Activated naive CD8-positive, alpha-beta T cell treated with anti-CD3 and anti-CD28 coated beads, Interleukin-2, amount 50 U/mL, for 24 hours (primary cell): ENCODE results near the gene ANKRD29.
"Not testable (repeated sequence)": the region's sequence is repeated elsewhere in the genome, so short reads cannot be mapped to it uniquely, and the experiment has no call there.

Experiments used
- ATAC-seq: fragments of 150-1000 bp; cut with Tn5 transposase; one replicate; pipeline ENCODE4 v1.10.0; 2021
- DNase-seq: peaks from one replicate; pipeline ENCODE4 v3.0.0; 2021
- H3K27ac Mint-ChIP-seq: one replicate; pipeline ENCODE4 v1.8.0; 2021; ENCODE audit warnings: mild to moderate bottlenecking, mixed read lengths
- H3K27me3 Mint-ChIP-seq: one replicate; pipeline ENCODE4 v1.8.0; 2021; ENCODE audit warnings: mixed read lengths
- H3K36me3 Mint-ChIP-seq: one replicate; pipeline ENCODE4 v1.8.0; 2021; ENCODE audit warnings: low read depth, mixed read lengths
- H3K4me1 Mint-ChIP-seq: one replicate; pipeline ENCODE4 v1.8.0; 2021; ENCODE audit warnings: mixed read lengths
- H3K4me3 Mint-ChIP-seq: one replicate; pipeline ENCODE4 v1.8.0; 2021; ENCODE audit warnings: mild to moderate bottlenecking, moderate library complexity, mixed read lengths
- H3K9me3 Mint-ChIP-seq: one replicate; pipeline ENCODE4 v1.8.0; 2021; ENCODE audit warnings: mixed read lengths

The ANKRD29 gene

DNA sequence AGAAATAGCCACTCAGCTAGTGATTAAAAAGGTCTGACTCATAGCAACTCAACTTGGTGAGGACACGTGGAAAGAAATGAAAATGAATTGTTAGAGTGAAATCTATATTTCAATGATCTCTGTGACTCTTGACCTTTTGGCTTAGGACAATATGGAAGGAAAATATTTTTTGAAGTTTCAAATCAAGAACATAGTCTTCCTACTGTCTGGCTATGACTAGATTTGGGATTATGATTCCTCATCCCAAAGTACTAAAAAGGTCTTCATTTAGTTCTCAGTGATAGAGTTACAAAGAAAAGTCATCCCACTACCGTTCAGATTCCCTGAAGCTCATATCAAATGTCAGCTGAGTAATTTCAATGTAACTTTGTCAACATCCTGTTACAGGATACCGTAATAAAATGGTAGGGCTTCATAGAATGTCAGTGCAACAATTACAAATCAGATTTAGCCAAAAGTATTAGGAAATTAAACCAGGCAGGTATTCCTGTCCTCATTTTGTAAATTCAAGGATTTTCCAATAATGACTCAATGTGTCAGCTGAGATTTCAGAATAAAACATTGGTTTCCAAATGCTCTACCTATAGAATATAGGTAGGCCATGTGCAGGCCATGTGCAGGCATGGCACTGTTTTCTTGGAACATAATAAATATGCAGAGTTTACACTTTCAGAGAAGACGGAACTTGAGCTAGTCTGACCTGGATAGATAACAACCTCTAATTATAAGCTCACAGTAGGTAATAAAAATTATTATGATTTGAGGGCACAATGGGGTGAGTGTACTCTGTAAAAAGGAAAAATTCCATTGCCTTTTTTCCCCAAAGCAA is 36.0 kb downstream of the ANKRD29 start:
- peak; percentile 38 for ATAC-seq
- no peaks in the 10 kb centered on the region for H3K36me3 Mint-ChIP-seq
- no peak overlapping the region for H3K27ac Mint-ChIP-seq
- no peak for DNase-seq
- H3K4me3 Mint-ChIP-seq: no peak overlapping the region
- H3K4me1 Mint-ChIP-seq: peaks cover 17% of the 10 kb centered on the region
- H3K9me3 Mint-ChIP-seq: no peaks in the 10 kb centered on the region
- H3K27me3 Mint-ChIP-seq: peaks cover 10% of the 10 kb centered on the region

DNA sequence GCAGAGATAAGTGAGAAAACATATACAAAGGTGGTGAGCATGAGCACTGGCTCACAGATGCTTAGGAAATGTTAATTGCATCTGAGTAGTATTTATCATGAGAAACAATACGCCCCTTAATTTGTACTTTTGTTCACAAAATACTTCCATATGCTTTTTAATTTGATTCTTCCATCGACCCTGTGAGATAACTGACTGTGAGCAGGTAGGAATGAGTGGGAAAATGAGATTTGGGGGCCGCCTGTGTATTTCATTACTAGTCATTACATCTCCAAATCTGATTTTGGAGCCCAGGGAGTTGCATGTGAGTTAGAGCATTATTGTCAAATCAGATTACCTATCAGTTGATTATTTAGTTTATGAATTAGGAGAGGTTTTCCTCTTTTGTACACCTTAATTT is 39.7 kb downstream of the ANKRD29 start:
- no peak for ATAC-seq
- Mint-ChIP-seq H3K27me3 (peaks cover 33% of the 10 kb centered on the region), H3K36me3 (no peaks in the 10 kb centered on the region), H3K27ac (no peak overlapping the region), H3K4me1 (peaks cover 31% of the 10 kb centered on the region), H3K4me3 (no peak overlapping the region), H3K9me3 (no peaks in the 10 kb centered on the region)
- no peak for DNase-seq

DNA sequence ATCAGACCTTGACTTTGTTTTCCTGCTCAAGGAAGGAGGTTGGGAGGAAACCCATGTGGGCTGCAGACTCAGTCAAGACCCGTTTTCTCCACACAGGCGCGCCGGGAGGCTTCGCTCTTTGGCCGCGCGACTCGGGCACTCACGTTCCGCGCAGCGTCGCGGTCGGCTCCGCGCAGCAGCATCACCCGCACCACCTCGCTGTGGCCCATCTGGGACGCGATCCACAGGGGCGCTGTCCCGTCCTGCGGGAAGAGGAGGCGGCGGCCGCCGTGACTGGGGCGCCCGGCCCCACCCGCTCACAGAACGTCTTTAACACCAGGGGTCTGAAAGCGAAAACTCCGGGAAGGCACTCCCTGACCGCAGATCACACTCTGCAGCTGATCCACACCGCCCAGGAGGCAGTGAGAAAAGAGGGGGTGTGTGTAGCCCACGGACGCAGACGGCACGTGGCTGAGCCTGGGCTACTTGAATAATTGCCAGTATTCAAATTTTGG is 43.3 kb downstream of the ANKRD29 start:
- ATAC-seq (peak; percentile 23), DNase-seq (peak; percentile 27)
- peaks cover 14% of the 10 kb centered on the region for H3K4me1 Mint-ChIP-seq
- no peaks in the 10 kb centered on the region for H3K36me3 Mint-ChIP-seq
- H3K4me3 Mint-ChIP-seq: peak overlapping the region; percentile 40
- H3K27ac Mint-ChIP-seq: no peak overlapping the region
- no peaks in the 10 kb centered on the region for H3K9me3 Mint-ChIP-seq
- H3K27me3 Mint-ChIP-seq: peaks cover 42% of the 10 kb centered on the region

DNA sequence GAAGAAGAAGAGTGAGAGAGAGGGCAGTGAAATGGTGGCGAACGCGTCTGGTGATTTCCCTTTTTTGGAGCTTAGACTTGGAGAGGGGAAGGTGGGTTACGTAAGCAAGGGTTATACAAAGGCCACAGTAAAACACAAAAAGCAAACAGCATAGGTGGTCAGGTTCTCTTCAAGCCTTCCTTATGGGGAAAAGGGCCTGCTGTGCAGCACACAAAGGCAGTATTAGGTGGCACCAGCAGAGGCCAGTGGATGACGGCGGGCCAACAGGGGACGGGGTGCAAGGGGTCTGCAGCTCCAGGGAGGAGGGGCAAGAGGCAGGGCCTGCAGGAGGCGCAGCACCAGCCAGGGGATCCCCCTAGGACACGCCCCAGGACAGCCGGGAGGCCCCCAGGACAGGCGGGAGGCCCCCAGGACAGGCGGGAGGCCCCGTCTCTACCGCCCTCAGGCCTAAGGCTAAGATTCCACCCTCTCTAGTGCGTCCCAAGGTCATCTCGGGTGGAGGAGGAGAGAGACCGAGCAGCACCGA is 43.8 kb downstream of the ANKRD29 start:
- Mint-ChIP-seq H3K4me3 (peak overlapping the region; percentile 24), H3K4me1 (peaks cover 14% of the 10 kb centered on the region)
- DNase-seq: peak; percentile 13

DNA sequence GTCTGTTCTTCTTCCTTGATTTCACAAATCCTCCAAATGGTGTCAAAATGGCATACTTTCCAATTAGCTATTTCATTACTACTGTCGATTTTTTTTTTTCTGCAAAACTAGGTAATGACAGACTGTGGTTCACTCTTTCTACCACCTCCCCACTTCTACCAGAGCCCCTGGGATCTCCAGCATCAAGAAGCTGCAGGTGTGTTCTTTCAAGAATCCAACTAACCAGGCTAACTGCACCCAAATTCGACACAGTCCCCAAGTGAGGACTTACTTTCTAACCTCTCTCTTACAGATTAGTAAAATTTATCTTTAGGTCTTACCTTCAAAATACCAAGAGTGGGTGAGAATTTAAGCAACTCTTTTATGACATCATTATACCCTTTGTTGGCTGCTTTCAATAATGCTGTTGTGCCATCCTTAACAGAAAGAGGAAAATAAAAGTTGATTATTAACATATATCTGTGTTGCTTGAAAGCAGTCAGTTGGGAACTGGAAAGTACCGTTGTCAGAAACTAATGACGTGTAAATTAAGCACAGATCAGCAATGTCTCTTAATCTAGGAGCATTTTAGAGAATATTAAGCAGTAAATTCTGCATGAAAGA is 45.2 kb downstream of the ANKRD29 start:
- Mint-ChIP-seq H3K9me3 (no peaks in the 10 kb centered on the region), H3K27ac (no peak overlapping the region), H3K4me1 (peaks cover 14% of the 10 kb centered on the region), H3K36me3 (no peaks in the 10 kb centered on the region), H3K4me3 (no peak overlapping the region), H3K27me3 (peaks cover 43% of the 10 kb centered on the region)
- DNase-seq: no peak
- ATAC-seq: no peak

More for the DNA sequence above, 43.8 kb downstream of the ANKRD29 start:
- peaks cover 42% of the 10 kb centered on the region for H3K27me3 Mint-ChIP-seq
- peak; percentile 56 for ATAC-seq
- H3K9me3 Mint-ChIP-seq: no peaks in the 10 kb centered on the region
- no peaks in the 10 kb centered on the region for H3K36me3 Mint-ChIP-seq
- no peak overlapping the region for H3K27ac Mint-ChIP-seq

DNA sequence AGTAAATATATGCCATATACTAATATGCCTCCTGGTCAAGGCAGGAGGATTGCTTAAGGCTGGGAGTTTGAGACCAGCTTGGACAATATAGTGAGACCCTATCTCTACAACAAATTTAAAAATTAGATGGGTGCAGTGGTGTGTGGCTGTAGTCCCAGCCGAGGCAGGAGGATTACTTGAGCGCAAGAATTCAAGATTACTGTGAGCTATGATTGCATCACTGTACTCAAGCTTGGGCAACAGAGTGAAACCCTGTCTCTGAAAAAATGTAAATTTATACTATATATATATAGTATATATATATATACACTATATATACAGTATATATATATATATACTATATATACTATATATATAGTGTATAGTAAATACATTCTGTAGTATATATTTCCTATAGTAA is 46.5 kb downstream of the ANKRD29 start:
- no peak for ATAC-seq
- DNase-seq: no peak
- no peaks in the 10 kb centered on the region for H3K9me3 Mint-ChIP-seq
- H3K4me1 Mint-ChIP-seq: peaks cover 14% of the 10 kb centered on the region
- H3K4me3 Mint-ChIP-seq: no peak overlapping the region
- peaks cover 34% of the 10 kb centered on the region for H3K27me3 Mint-ChIP-seq
- no peaks in the 10 kb centered on the region for H3K36me3 Mint-ChIP-seq
- H3K27ac Mint-ChIP-seq: no peak overlapping the region

DNA sequence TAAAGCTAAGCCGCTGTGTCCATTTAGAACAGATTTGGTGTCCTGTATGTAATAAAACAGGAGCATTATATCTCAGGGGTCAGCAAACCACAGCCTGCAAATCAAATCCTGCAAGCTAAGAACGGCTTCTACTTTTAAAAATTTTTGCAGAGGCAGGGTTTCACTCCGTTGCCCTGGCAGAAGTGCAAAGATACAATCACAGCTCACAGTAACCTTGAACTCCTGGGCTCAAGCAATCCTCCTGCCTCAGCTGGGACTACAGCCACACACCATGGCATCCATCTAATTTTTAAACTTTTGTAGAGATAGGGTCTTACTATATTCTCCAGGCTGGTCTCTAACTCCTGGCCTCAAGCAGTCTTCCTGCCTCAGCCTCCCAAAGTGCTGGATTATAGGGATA is 47.8 kb downstream of the ANKRD29 start:
- Mint-ChIP-seq H3K4me1 (peaks cover 12% of the 10 kb centered on the region), H3K9me3 (no peaks in the 10 kb centered on the region), H3K36me3 (no peaks in the 10 kb centered on the region), H3K27me3 (peaks cover 20% of the 10 kb centered on the region), H3K4me3 (no peak overlapping the region), H3K27ac (no peak overlapping the region)
- DNase-seq (no peak), ATAC-seq (no peak)

DNA sequence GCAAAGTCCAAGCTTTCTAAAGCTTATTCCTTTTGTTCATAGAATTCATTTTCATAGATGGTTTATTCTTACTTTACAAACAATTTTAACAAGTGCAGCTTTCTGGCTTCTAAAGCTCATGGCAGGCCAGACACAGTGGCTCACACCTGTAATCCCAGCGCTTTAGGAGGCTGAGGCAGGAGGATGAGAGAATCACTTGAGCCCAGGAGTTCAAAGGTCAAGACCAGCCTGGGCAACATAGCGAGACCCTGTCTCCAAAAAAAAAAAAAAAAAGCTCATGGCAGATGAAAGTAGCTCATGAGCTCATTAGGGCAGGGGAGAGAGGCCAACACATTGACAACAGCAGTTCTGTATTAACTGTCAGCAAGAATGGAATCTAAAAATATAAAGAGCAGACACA is 48.3 kb downstream of the ANKRD29 start:
- ATAC-seq (no peak), DNase-seq (no peak)
- no peaks in the 10 kb centered on the region for H3K9me3 Mint-ChIP-seq
- no peaks in the 10 kb centered on the region for H3K36me3 Mint-ChIP-seq
- peaks cover 18% of the 10 kb centered on the region for H3K27me3 Mint-ChIP-seq
- no peak overlapping the region for H3K27ac Mint-ChIP-seq
- H3K4me1 Mint-ChIP-seq: peaks cover 7% of the 10 kb centered on the region
- no peak overlapping the region for H3K4me3 Mint-ChIP-seq

DNA sequence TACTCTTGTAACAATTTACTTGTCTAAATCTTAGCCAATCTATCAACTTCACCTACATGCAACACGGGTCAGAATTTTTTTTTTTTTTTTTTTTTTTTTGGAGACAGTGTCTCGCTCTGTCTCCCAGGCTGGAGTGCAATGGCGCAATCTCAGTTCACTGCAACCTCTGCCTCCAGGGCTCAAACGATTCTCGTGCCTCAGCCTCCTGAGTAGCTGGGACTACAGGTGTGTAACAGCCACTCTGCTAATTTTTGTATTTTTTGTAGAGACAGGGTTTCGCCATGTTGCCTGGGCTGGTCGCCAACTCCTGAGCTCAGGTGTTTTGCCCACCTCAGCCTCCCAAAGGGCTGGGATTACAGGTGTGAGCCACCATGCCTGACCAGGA is 49.6 kb downstream of the ANKRD29 start:
- H3K4me1 Mint-ChIP-seq, ATAC-seq, DNase-seq, H3K4me3 Mint-ChIP-seq, H3K36me3 Mint-ChIP-seq, H3K27ac Mint-ChIP-seq, H3K9me3 Mint-ChIP-seq: not testable (repeated sequence)
- peaks cover 12% of the 10 kb centered on the region for H3K27me3 Mint-ChIP-seq

DNA sequence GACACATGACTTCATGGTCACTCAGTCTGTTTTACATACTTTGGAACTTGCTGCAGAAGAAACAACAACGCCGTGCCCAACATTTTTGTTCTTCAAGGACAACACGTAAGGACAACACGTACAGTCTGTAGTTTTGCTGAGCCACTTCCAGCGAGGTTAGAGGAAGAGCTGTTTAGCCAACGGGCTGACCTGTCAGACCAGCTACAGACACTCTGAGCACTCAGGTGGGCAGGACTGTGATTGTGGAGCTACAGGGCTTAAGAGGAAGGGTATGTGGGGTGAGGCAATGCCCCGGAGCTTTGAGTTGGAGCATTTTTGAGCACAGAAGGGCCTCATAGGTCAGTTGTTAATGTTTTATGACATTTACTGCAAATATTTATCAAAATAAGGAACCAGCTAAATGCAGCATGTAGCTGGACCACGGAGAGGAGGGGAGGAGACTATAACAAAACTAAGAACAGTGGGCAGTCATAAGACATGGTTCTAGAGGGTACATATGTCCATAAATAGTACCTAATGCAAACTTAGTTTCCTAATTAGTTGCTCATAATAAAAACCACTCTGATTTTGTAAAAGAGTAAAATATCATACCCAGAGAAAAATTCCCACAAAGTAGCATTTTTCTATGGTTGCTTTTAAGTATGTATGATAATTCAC is 50.1 kb downstream of the ANKRD29 start:
- ATAC-seq: no peak
- H3K27me3 Mint-ChIP-seq: peaks cover 9% of the 10 kb centered on the region
- no peak overlapping the region for H3K27ac Mint-ChIP-seq

DNA sequence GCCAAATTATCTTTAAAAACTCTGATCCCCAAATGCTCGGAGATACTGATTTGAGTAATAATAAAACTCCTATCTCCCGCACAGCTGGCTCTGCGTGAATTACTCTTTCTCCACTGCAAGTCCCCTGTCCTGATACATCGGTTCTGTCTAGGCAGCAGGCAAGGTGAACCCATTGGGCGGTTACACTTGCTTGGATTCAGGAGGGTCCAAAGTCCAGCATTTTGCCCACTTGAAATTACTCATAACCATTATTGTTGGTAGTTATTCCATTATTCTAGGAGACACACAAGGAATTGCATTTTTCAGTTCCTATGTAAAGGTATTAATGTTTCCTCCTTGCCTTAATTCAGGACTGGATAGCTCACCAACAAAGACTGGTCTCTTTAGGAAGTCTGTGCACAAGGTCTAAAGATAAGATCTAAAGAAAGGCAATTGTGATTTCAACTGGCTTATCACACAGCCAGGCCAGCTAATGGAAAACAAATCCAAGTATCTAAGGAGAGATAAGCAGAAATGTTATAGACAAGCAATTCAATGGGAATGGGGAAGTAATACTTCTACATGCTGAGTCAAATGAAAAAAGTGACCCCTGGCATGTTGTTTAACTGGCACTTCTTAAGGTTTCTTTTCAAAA is 53.2 kb downstream of the ANKRD29 start:
- Mint-ChIP-seq H3K36me3 (no peaks in the 10 kb centered on the region), H3K27me3 (peaks cover 3% of the 10 kb centered on the region), H3K4me3 (no peak overlapping the region), H3K4me1 (no peaks in the 10 kb centered on the region), H3K27ac (no peak overlapping the region), H3K9me3 (no peaks in the 10 kb centered on the region)
- DNase-seq (no peak), ATAC-seq (no peak)

More for the DNA sequence above, 50.1 kb downstream of the ANKRD29 start:
- no peak for DNase-seq
- Mint-ChIP-seq H3K9me3 (no peaks in the 10 kb centered on the region), H3K36me3 (no peaks in the 10 kb centered on the region), H3K4me1 (no peaks in the 10 kb centered on the region), H3K4me3 (no peak overlapping the region)

DNA sequence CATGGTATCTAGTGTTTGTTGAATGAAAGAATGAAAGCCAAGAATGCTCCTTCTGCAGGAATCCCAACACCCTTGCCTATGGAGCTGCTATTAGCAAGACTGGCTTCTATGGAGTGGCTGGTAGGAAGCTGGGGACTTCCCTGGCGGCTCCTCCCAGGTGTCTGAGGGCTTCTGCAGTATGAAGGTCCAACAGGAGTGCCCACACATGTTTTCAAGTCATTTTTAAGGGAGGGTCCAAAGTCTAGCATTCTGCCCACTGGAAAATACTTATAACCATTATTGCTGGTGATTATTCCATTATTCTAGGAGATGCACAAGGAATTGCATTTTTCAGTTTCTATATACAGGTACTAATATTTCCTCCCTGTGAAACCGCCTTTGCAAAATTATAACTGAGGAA is 54.5 kb downstream of the ANKRD29 start:
- no peaks in the 10 kb centered on the region for H3K9me3 Mint-ChIP-seq
- DNase-seq (no peak), ATAC-seq (no peak)
- H3K4me1 Mint-ChIP-seq: peaks cover 6% of the 10 kb centered on the region
- no peak overlapping the region for H3K27ac Mint-ChIP-seq
- H3K4me3 Mint-ChIP-seq: no peak overlapping the region
- peaks cover 3% of the 10 kb centered on the region for H3K27me3 Mint-ChIP-seq
- no peaks in the 10 kb centered on the region for H3K36me3 Mint-ChIP-seq

DNA sequence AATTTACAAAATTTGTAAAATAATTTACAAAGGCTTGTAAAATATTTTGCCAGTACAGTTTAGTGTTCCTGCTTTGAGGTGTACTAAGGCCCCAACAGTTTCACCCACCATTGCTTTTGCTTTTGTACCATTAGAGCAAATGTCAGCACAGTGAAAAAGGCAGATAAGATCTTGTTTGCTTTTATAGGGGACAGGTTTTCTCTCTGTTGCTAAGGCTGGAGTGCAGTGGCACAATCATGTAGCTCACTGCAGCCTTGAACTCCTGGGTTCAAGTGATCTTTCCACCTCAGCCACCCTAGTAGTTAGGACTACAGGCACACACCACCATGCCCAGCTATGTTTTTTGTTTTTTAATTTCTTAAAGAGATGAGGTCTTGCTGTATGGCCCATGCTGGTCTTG is 56.8 kb downstream of the ANKRD29 start:
- ATAC-seq: no peak
- Mint-ChIP-seq H3K4me1 (peaks cover 9% of the 10 kb centered on the region), H3K9me3 (no peaks in the 10 kb centered on the region), H3K27ac (no peak overlapping the region), H3K36me3 (no peaks in the 10 kb centered on the region), H3K27me3 (peaks cover 2% of the 10 kb centered on the region), H3K4me3 (no peak overlapping the region)
- no peak for DNase-seq

DNA sequence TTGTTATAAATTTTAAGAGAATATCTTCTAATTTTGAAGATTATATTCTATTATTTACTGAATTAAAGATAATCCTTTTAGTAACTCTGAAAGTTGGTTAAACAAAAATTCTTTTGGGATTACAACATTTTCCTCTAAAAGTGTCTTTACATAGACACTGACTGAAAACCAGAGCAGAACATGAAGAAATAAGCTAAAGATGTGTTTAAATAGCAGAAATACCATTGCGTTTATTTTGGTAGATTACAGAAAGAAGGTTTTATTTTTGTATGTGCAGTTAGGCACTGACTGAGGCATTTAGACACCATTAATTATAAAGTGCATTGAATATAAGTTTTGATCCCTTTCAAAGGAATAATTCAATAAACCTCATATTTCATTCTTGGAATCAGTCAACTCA is 62.9 kb downstream of the ANKRD29 start:
- no peak overlapping the region for H3K27ac Mint-ChIP-seq
- DNase-seq (no peak), ATAC-seq (no peak)
- H3K27me3 Mint-ChIP-seq: no peaks in the 10 kb centered on the region
- H3K4me1 Mint-ChIP-seq: peaks cover 9% of the 10 kb centered on the region
- H3K9me3 Mint-ChIP-seq: no peaks in the 10 kb centered on the region
- no peaks in the 10 kb centered on the region for H3K36me3 Mint-ChIP-seq
- H3K4me3 Mint-ChIP-seq: no peak overlapping the region
